ENCODE results near the gene SEC24A.
"Not testable (repeated sequence)": the region's sequence is repeated elsewhere in the genome, so short reads cannot be mapped to it uniquely, and the experiment has no call there.

Gene SEC24A

DNA sequence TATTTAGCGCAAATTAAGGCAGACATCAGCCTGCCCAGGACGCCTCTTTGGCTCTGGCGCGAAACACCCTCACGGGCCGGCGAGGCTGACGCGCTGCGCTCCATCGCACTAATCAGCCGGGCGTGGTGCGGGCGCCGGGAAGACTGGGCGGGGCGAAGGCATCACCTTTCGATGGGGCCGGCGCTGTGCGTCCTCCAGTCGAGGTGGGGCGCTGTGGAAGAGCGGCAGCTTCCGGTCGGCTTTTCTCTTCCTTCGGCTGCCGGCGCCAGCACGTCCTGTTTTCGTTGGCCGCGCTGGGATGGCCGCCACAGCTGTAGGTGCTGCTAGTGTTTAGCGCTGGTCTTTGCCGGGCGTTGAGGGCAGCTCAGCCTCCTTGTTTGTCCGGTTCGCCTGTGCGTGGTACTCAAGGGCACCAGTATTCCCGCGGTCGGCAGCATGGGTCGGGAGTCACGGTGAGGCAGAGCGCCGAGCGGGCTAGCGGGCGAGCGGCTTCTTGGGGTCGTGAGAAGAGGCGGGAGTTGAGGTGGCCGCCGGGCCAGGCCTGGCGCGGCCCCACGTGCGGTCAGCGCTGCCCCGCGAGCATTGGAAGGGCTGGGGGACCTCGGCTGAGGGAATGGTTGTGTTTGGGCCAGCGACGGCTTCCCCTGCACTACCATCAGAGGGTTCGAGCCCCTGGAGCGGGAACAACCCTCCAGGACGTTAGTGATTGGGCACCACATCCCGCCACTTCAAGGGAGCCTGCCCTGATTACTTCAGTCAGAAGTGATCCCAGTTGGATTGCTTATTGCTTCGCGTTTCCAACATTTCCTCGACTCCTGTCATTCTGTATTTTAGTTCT is 110.1 kb downstream of the SEC24A start, which contains the start of gene DDX46:
Gene DDX46 (plus strand): TSS at position 276 of the 838 bp plus-strand sequence. CDS start 160 bp downstream, at position 436.
- peak; percentile 71 for DNase-seq

GRCh38 chr5:134767528-134768291 is 119.1 kb downstream of the SEC24A start:
- not testable (repeated sequence) for DNase-seq

DNA sequence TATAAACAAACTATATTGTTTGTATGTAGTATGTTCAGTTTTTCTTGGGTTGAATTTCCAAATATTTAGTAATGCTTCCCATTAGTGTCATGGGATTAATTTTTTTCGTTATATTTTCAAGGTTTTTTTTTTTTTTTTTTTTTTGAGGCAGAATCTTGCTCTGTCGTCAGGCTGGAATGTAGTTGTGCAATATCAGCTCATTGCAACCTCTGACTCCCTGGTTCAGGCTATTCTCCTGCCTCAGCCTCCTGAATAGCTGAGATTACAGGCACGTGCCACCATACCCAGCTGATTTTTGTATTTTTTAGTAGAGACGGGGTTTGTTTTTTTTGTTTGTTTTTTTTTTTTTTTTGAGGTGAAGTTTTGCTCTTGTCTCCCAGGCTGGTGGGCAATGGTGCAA is 120.6 kb downstream of the SEC24A start:
- DNase-seq: no peak

- DNase-seq: no peak
Measured at GRCh38 chr5:134772461-134773125, 124.0 kb downstream of the SEC24A start.

DNA sequence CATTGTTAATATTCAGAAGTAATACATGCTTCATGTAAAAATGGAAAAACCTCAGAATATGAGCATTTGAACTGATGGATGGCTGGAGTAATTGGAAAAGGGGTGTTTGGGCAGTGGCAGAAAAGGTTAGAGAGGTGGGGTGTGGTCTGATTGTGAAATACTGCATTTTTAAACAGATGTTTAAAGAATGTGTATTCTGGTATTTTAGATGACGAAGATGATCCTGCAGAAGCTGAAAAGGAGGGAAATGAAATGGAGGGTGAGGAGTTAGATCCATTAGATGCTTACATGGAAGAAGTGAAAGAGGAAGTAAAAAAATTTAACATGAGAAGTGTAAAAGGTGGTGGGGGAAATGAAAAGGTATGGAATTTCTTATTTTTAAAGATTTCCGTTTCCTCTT is 128.8 kb downstream of the SEC24A start:
- DNase-seq: no peak
